HepG2 (cell line): ENCODE results near the gene TANGO6. TPM values are rescaled to one million over a fixed set of nuclear protein-coding genes. Genes with fewer than 3 reads are reported as not detected.
A peak's percentile ranks its signal among the peaks of the same experiment; 100 is the strongest.

ENCODE experiments used
- AGO2 ChIP-seq: fragments of 200-400 bp; formaldehyde crosslinking; optimal IDR thresholded peaks from 2 replicates; pipeline ENCODE3; 2017; ENCODE audit warnings: mild to moderate bottlenecking, low read depth, low read length, moderate library complexity
- ELF4 ChIP-seq: sonication (generic); formaldehyde crosslinking; IDR thresholded peaks from 2 replicates; pipeline ENCODE4 v1.5.0; 2020; ENCODE audit warnings: missing genetic modification reagents, mild to moderate bottlenecking, moderate library complexity, borderline replicate concordance
- GTF2F1 ChIP-seq: fragments of 150-350 bp; IDR thresholded peaks from 2 replicates; pipeline ENCODE4 v1.6.1; 2014; ENCODE audit warnings: low read length
- JARID2 ChIP-seq: sonication (generic); formaldehyde crosslinking; IDR thresholded peaks from 2 replicates; pipeline ENCODE4 v1.8.1; 2023; ENCODE audit warnings: missing genetic modification reagents, inconsistent platforms; ENCODE audit not compliant: insufficient replicate concordance
- MBD4 ChIP-seq: IDR thresholded peaks from 2 replicates; pipeline ENCODE4 v1.6.1; 2012; ENCODE audit warnings: low read length, inconsistent platforms, borderline replicate concordance
- PITX1 ChIP-seq: sonication (generic); formaldehyde crosslinking; IDR thresholded peaks from 2 replicates; pipeline ENCODE4 v1.5.1; 2020; ENCODE audit warnings: mild to moderate bottlenecking, missing genetic modification reagents
- PPARG ChIP-seq: conservative IDR thresholded peaks from 2 replicates; pipeline ENCODE4 v1.6.1; 2016; ENCODE audit warnings: missing biosample characterization, missing genetic modification reagents
- PRDM15 ChIP-seq: sonication (generic); formaldehyde crosslinking; IDR thresholded peaks from 2 replicates; pipeline ENCODE4 v1.4.0; 2020; ENCODE audit warnings: missing genetic modification reagents
- RAD21 ChIP-seq: fragments of 450-650 bp; formaldehyde crosslinking; IDR thresholded peaks from 2 replicates; pipeline ENCODE4 v1.5.0; 2020; ENCODE audit warnings: mild to moderate bottlenecking
- RBFOX2 ChIP-seq: fragments of 200-400 bp; formaldehyde crosslinking; IDR thresholded peaks from 2 replicates; pipeline ENCODE4 v1.6.1; 2017; ENCODE audit warnings: low read depth, mild to moderate bottlenecking, low read length
- THRA ChIP-seq: sonication (generic); formaldehyde crosslinking; IDR thresholded peaks from 2 replicates; pipeline ENCODE4 v1.4.0; 2020; ENCODE audit warnings: missing genetic modification reagents, borderline replicate concordance
- ZBTB43 ChIP-seq: sonication (generic); formaldehyde crosslinking; conservative IDR thresholded peaks from 2 replicates; pipeline ENCODE4 v1.4.0; 2020; ENCODE audit warnings: missing genetic modification reagents
- ZNF138 ChIP-seq: sonication (generic); formaldehyde crosslinking; IDR thresholded peaks from 2 replicates; pipeline ENCODE4 v1.5.0; 2020; ENCODE audit warnings: mild to moderate bottlenecking, low read depth, missing genetic modification reagents
- ZNF207 ChIP-seq: fragments of 450-650 bp; IDR thresholded peaks from 2 replicates; pipeline ENCODE4 v1.6.1; 2016; ENCODE audit warnings: antibody characterized with exemption, borderline replicate concordance
- ZNF225 ChIP-seq: sonication (generic); formaldehyde crosslinking; IDR thresholded peaks from 2 replicates; pipeline ENCODE4 v1.4.0; 2020; ENCODE audit warnings: mild to moderate bottlenecking, missing genetic modification reagents
- ZNF281 ChIP-seq: sonication (generic); formaldehyde crosslinking; IDR thresholded peaks from 2 replicates; pipeline ENCODE4 v1.4.0; 2020; ENCODE audit warnings: missing genetic modification reagents, borderline replicate concordance
- ZNF362 ChIP-seq: sonication (generic); formaldehyde crosslinking; IDR thresholded peaks from 2 replicates; pipeline ENCODE4 v1.4.0; 2020; ENCODE audit warnings: missing genetic modification reagents, mild to moderate bottlenecking, borderline replicate concordance
- ZSCAN5A ChIP-seq: sonication (generic); formaldehyde crosslinking; IDR thresholded peaks from 2 replicates; pipeline ENCODE4 v1.8.0; 2022; ENCODE audit warnings: mild to moderate bottlenecking, missing genetic modification reagents, borderline replicate concordance
- polyA plus RNA-seq, 8 experiments: library from polyadenylated mRNA; depleted of rRNA in 3 of 8; stranded (reverse) in 7 of 8; unstranded in 1 of 8; fragments of >200 nt; fragmentation: Illumina TruSeq in 4 of 8; extraction: Trizol in 4 of 8; gene quantifications; 2 replicates each; pipeline versions ENCODE4 v1.2.1 to v1.2.3, GENCODE V29; 2011 to 2016; ENCODE audit warnings: low read depth in 4 of 8, missing spikeins in 1 of 8, mixed read lengths in 1 of 8; ENCODE audit not compliant: insufficient read depth in 1 of 8
- total RNA-seq, 5 experiments: library from RNA; depleted of rRNA; stranded (reverse); fragments of >200 nt; fragmentation: Illumina TruSeq; extraction: Trizol; gene quantifications; 2 replicates each; pipeline ENCODE4 v1.2.3, GENCODE V29; 2016; ENCODE audit warnings: low read depth in 1 of 5

Gene TANGO6
- total and polyA plus RNA-seq, 2 of the 13 experiments (the other 11 are each of a cell fraction or from before 2014, with no cell fraction given), result 7.2 to 13.3 TPM

GRCh38 chr16:69123910-69124309 is 280.6 kb downstream of the TANGO6 start (continued):
- TF ChIP-seq ZSCAN5A (CRISPR knock-in tag) (no peak), RBFOX2 (0 out of 2 replicates have a peak, but pooled peaks have one; percentile 40), ZNF225 (CRISPR knock-in tag) (no peak), PRDM15 (no peak), ZNF207 (no peak), ZNF138 (CRISPR knock-in tag) (no peak), RAD21 (CRISPR knock-in tag) (peak; percentile 82), ZNF362 (CRISPR knock-in tag) (peak; percentile 99), ELF4 (CRISPR knock-in tag) (no peak), AGO2 (no peak), ZBTB43 (CRISPR knock-in tag) (0 out of 2 replicates have a peak, but pooled peaks have one; percentile 20), ZNF281 (CRISPR knock-in tag) (no peak), PPARG (CRISPR knock-in tag) (peak; percentile 30; the same call in 1 of the 2 replicates), MBD4 (no peak), PITX1 (CRISPR knock-in tag) (peak; percentile 46; the same call in 1 of the 2 replicates), THRA (CRISPR knock-in tag) (0 out of 2 replicates have a peak, but pooled peaks have one; percentile 23), GTF2F1 (no peak), JARID2 (CRISPR knock-in tag) (no peak)
